Upper lobe of left lung (tissue), 4 donors: ENCODE results near the gene SPINK7.

Experiments
- EP300 ChIP-seq, 4 donors: sonication (generic); formaldehyde crosslinking; IDR thresholded peaks; one replicate each; pipeline ENCODE4 v1.5.1; 2017; ENCODE audit warnings: antibody characterized with exemption in 4 of 4, control low read depth in 2 of 4
- POLR2A ChIP-seq, 4 donors: fragments of 450-650 bp; IDR thresholded peaks; one replicate each; pipeline ENCODE4 v1.5.1; 2016 to 2017; ENCODE audit warnings: antibody characterized with exemption in 4 of 4, mild to moderate bottlenecking in 2 of 4
- POLR2AphosphoS5 ChIP-seq, 2 donors: sonication (generic); formaldehyde crosslinking; IDR thresholded peaks; one replicate each; pipeline ENCODE4 v1.5.1; 2017; ENCODE audit warnings: antibody characterized with exemption in 2 of 2
- TF ChIP-seq, protein P1 (sequence below), 6 experiments: fragments of 450-650 bp in 4 of 6; fragments of 200-600 bp in 2 of 6; sonication (generic) in 2 of 6; IDR thresholded peaks; one replicate each; pipeline ENCODE4 v1.5.1; 2016 to 2019; ENCODE audit warnings: antibody characterized with exemption in 6 of 6

DNA sequence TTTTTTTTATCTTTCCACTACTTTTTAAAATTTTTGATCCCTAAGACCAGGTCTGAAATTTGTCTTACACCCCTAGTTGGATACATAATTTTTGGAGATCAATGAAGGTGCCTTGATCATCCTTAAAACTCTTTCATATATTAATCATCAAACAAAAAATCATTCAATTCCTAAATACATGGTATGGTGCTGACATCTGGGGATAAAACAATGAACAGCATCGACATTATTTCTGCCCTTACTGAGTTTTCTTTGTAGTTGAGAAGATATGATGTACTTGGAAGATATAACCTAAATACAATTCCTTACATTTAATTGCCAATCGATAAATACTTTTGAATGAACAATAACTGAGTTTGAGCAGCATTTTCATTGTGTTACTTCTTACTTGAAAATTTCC is 41.4 kb downstream of the SPINK7 start:
- TF ChIP-seq, protein P1, sequence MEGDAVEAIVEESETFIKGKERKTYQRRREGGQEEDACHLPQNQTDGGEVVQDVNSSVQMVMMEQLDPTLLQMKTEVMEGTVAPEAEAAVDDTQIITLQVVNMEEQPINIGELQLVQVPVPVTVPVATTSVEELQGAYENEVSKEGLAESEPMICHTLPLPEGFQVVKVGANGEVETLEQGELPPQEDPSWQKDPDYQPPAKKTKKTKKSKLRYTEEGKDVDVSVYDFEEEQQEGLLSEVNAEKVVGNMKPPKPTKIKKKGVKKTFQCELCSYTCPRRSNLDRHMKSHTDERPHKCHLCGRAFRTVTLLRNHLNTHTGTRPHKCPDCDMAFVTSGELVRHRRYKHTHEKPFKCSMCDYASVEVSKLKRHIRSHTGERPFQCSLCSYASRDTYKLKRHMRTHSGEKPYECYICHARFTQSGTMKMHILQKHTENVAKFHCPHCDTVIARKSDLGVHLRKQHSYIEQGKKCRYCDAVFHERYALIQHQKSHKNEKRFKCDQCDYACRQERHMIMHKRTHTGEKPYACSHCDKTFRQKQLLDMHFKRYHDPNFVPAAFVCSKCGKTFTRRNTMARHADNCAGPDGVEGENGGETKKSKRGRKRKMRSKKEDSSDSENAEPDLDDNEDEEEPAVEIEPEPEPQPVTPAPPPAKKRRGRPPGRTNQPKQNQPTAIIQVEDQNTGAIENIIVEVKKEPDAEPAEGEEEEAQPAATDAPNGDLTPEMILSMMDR (IDR thresholded peaks at IDR 0.05): no peak
- TF ChIP-seq POLR2A (IDR thresholded peaks at IDR 0.05): no peak
- TF ChIP-seq POLR2AphosphoS5 (IDR thresholded peaks at IDR 0.05): no peak
- TF ChIP-seq EP300 (IDR thresholded peaks at IDR 0.05): no peak
